Measurements from ENCODE around the gene B3GNT4. TPM values are rescaled to one million over a fixed set of nuclear protein-coding genes. Genes with fewer than 3 reads are reported as not detected.
A peak's percentile ranks its signal among the peaks of the same experiment; 100 is the strongest.

Gene B3GNT4
- total RNA-seq, 3 donors from 2014 or later = 1.6 TPM; not detected in 2

DNA sequence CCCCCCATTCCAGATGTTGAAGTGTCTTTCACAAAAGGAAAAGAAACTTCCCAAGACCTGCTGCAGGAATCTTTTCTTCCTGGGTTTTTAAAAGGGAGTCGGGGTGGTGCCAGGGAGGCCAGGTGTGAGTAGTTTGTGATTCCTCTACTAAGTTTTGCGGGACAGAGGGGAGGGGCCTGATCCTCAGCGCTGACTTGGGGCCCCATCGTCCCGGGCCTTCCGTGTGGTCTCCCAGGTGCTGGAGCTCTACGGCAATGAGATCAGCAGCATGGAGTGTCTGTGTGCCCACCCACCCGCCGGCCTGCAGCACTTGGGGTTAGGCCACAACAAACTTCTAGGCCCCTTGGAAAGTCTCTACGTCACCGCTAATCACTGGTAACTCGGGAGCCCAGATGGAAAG lies 16.0 kb upstream of the B3GNT4 start:
- Histone ChIP-seq H3K9me3 (no peaks in the 10 kb centered on the region), H3K36me3 (no peaks in the 10 kb centered on the region), H3K27me3 (no peaks in the 10 kb centered on the region), H3K4me1 (no peaks in the 10 kb centered on the region), H3K27ac (no peak overlapping the region), H3K4me3 (no peak overlapping the region)
- TF ChIP-seq POLR2A (IDR thresholded peaks at IDR 0.05) (no peak), POLR2AphosphoS5 (IDR thresholded peaks at IDR 0.05) (no peak)
- TF ChIP-seq, protein P1, sequence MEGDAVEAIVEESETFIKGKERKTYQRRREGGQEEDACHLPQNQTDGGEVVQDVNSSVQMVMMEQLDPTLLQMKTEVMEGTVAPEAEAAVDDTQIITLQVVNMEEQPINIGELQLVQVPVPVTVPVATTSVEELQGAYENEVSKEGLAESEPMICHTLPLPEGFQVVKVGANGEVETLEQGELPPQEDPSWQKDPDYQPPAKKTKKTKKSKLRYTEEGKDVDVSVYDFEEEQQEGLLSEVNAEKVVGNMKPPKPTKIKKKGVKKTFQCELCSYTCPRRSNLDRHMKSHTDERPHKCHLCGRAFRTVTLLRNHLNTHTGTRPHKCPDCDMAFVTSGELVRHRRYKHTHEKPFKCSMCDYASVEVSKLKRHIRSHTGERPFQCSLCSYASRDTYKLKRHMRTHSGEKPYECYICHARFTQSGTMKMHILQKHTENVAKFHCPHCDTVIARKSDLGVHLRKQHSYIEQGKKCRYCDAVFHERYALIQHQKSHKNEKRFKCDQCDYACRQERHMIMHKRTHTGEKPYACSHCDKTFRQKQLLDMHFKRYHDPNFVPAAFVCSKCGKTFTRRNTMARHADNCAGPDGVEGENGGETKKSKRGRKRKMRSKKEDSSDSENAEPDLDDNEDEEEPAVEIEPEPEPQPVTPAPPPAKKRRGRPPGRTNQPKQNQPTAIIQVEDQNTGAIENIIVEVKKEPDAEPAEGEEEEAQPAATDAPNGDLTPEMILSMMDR (IDR thresholded peaks at IDR 0.05) = no peak
- no peak for DNase-seq (ENCODE audit: low spot score in 2 of 2)
- intact Hi-C loops (cut with DNase I; ENCODE audit: low total_unique reads) = no loop called here

DNA sequence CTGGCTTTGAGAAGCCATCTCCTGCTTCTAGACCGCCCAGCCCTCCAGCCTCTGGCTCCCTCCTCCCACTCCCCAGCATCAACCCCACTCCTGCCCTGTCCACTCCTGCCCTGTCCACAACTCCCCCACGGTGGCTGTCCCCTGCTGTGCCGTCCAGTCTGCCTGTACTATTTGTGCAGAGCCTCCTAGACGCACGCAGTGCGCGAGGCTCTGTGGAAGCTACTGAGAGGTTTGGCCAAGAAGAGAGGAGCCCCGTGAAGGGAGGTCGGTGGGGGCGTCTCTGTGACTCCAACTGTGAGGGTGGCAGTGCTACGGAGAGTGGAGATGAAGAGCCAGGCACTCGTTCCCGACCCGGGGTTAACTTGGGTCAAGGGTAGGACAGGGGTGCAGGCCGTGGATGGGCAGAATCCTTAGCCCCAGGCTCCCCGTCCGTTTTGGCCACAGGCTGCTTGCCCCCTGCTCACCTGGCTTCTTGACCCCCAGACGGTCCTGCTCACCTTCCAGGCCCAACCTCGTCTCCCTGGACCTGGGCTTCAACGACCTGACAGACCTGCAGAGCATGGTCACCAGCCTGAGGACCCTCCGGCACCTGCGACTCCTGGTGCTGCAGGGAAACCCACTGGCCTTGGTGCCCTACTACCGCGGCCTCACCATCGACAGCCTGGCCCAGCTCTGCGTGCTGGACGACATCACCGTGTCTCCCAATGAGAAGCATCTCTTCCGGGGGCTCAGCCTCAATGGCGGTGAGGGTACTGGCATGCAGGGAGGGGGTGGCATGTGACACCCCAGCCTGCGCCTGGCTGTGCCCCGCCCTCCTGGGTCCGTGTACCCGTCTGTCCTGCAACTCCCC lies 13.7 kb upstream of the B3GNT4 start:
- intact Hi-C loops (cut with DNase I; ENCODE audit: low total_unique reads) = no loop called here
- no peak for TF ChIP-seq POLR2A (IDR thresholded peaks at IDR 0.05)
- no peak for TF ChIP-seq POLR2AphosphoS5 (IDR thresholded peaks at IDR 0.05)
- TF ChIP-seq, protein P1 (IDR thresholded peaks at IDR 0.05) = no peak
- no peak overlapping the region for H3K27ac ChIP-seq
- no peaks in the 10 kb centered on the region for H3K36me3 ChIP-seq
- no peaks in the 10 kb centered on the region for H3K4me1 ChIP-seq
- no peaks in the 10 kb centered on the region for H3K9me3 ChIP-seq
- no peak for DNase-seq (ENCODE audit: low spot score in 2 of 2)
- no peaks in the 10 kb centered on the region for H3K27me3 ChIP-seq
- H3K4me3 ChIP-seq = no peak overlapping the region

DNA sequence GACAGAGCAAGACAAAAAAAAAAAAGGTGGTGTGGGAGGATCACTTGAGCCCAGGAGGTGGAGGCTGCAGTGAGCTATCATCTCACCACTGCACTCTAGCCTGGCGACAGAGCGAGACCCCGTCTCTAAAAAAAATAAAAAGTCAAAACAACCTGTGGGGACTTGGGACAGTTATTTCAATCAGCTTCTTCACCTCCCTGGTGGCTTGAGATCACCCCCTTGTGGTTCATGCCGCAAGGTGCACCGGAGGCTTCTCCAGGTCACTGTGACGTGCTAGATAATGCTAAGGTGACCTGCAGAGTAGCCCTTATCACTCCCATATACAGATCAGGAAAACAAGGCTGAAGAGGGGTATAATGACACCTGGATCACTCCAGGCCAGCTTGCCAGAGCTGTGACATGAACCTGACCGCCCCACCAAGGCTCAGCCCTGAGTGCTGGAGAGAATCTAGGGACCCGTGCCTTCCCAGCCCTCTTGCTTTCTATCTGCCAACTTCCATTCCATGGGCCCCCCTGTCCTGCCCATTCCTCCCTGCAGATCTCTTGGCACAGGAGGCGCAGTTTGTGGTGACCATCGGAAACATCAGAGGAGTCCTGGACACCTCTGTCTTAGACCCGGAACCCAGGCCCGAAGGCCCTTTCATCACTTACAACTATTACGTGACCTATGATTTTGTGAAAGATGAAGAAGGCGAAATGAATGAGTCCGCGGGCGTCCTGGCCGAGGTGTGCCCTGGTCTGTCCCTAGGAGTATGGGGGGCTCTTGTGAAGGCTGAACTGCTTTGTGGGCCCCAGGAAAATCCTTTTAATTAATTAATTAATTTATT lies 12.5 kb upstream of the B3GNT4 start:
- intact Hi-C loops (cut with DNase I; ENCODE audit: low total_unique reads) = no loop called here
- H3K4me3 ChIP-seq = no peak overlapping the region
- H3K4me1 ChIP-seq = no peaks in the 10 kb centered on the region
- no peak for DNase-seq (ENCODE audit: low spot score in 2 of 2)
- H3K9me3 ChIP-seq = no peaks in the 10 kb centered on the region
- H3K27ac ChIP-seq = no peak overlapping the region
- TF ChIP-seq, protein P1 (IDR thresholded peaks at IDR 0.05) = peak in 2 of 3 donors; percentile 47 to 56
- TF ChIP-seq POLR2AphosphoS5 (IDR thresholded peaks at IDR 0.05) = no peak
- no peak for TF ChIP-seq POLR2A (IDR thresholded peaks at IDR 0.05)
- H3K27me3 ChIP-seq = no peaks in the 10 kb centered on the region
- H3K36me3 ChIP-seq = no peaks in the 10 kb centered on the region

DNA sequence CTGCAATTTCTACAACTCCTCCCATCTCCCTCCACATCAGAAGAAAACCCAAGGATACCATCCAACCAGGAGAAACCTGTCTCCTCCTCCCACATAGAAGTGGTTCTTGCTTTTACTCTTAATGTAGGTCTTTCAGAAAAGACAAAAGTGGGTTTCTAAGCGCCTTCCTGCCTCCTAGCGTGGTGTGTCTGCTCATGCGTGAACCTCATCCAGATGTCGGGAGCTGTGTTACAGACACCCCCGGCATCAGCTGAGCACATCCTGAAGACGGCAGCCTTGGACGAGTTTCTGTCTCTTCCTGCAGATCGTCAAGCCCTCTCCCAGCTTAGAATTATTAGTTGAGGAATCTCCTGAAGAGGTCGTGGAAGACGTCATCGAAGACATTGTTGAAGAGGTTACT lies 11.1 kb upstream of the B3GNT4 start:
- TF ChIP-seq POLR2AphosphoS5 (IDR thresholded peaks at IDR 0.05) (no peak), POLR2A (IDR thresholded peaks at IDR 0.05) (no peak)
- TF ChIP-seq, protein P1 (IDR thresholded peaks at IDR 0.05) = no peak
- no peak for DNase-seq (ENCODE audit: low spot score in 2 of 2)
- Histone ChIP-seq H3K27ac (no peak overlapping the region), H3K9me3 (no peaks in the 10 kb centered on the region), H3K27me3 (no peaks in the 10 kb centered on the region), H3K4me3 (no peak overlapping the region), H3K4me1 (no peaks in the 10 kb centered on the region), H3K36me3 (no peaks in the 10 kb centered on the region)
- intact Hi-C loops (cut with DNase I; ENCODE audit: low total_unique reads) = no loop called here

DNA sequence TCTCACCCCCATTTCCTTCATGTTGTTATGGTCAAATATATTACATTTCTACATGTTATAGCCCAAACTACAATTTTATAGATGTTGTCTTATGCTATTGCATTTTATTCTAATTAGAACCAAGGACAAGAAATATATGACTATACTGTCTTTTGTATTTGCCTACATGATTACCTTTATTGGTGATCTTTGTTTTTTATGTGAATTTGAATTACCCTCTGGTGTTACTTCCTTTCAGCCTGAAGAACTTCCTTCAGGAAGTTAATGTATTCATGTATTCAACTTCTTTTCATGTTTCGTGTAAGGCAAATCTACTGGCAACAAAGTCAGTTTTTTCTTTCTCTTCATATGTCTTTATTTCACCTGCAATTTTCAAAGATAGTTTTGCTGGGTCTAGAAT lies 8.7 kb upstream of the B3GNT4 start:
- DNase-seq (ENCODE audit: low spot score in 2 of 2) = no peak
- Histone ChIP-seq H3K9me3 (no peaks in the 10 kb centered on the region), H3K27me3 (no peaks in the 10 kb centered on the region), H3K36me3 (no peaks in the 10 kb centered on the region), H3K4me1 (no peaks in the 10 kb centered on the region), H3K4me3 (no peak overlapping the region), H3K27ac (no peak overlapping the region)
- intact Hi-C loops (cut with DNase I; ENCODE audit: low total_unique reads) = no loop called here
- TF ChIP-seq POLR2A (IDR thresholded peaks at IDR 0.05) = no peak
- TF ChIP-seq, protein P1 (IDR thresholded peaks at IDR 0.05) = no peak
- TF ChIP-seq POLR2AphosphoS5 (IDR thresholded peaks at IDR 0.05) = no peak

Data from breast epithelium (tissue), 4 donors.